HEK293 (cell line): ENCODE data around the gene PPP1R3E.

Source experiments
- CTCF ChIA-PET: fragments of 350-600 bp; formaldehyde crosslinking; extraction: SDS; loops from one replicate; lab custom pipeline; 2021; ENCODE audit warnings: antibody characterized with exemption; lab: Yijun Ruan, JAX
- POLR2A ChIA-PET: fragments of 300-600 bp; formaldehyde crosslinking; extraction: SDS; loops from one replicate; lab custom pipeline; 2020; ENCODE audit warnings: antibody characterized with exemption, inconsistent platforms; lab: Yijun Ruan, JAX
- H3K27ac ChIP-seq: fragments of 200-500 bp; sonication (Bioruptor generic); 2 replicates; pipeline ENCODE4 v1.5.1; 2014; ENCODE audit warnings: low read depth, low read length, control low read depth, inconsistent platforms; ENCODE audit errors: extremely low read depth
- H3K36me3 ChIP-seq, 2 experiments: fragments of 200-500 bp in 1 of 2; sonication (Bioruptor generic) in 1 of 2; 1 replicate in 1 of 2; 2 replicates in 1 of 2; pipeline ENCODE4 v1.5.1; 2014 to 2017; ENCODE audit warnings: inconsistent platforms in 2 of 2, low read length in 2 of 2; ENCODE audit not compliant: control insufficient read depth in 2 of 2, insufficient read depth in 1 of 2
- H3K4me1 ChIP-seq: fragments of 200-500 bp; sonication (Bioruptor generic); 2 replicates; pipeline ENCODE4 v1.5.1; 2014; ENCODE audit warnings: mild to moderate bottlenecking, low read length, inconsistent platforms; ENCODE audit not compliant: control insufficient read depth, insufficient read depth
- H3K4me3 ChIP-seq: 2 replicates; pipeline ENCODE4 v1.5.1; 2011; ENCODE audit warnings: low read depth, mild to moderate bottlenecking, control low read depth, low read length, moderate library complexity
- H3K9me3 ChIP-seq: fragments of 200-500 bp; sonication (Bioruptor generic); 2 replicates; pipeline ENCODE4 v1.5.1; 2014; ENCODE audit warnings: low read depth, low read length, inconsistent platforms; ENCODE audit not compliant: control insufficient read depth, insufficient read depth
- GLIS1 ChIP-seq: fragments of 450-650 bp; formaldehyde crosslinking; IDR thresholded peaks from 2 replicates; pipeline ENCODE4 v1.5.1; 2016; ENCODE audit warnings: missing biosample characterization, missing genetic modification characterization
- PRDM4 ChIP-seq: fragments of 450-650 bp; formaldehyde crosslinking; IDR thresholded peaks from 2 replicates; pipeline ENCODE4 v1.5.1; 2017; ENCODE audit warnings: missing biosample characterization, missing genetic modification characterization
- SP7 ChIP-seq: fragments of 450-650 bp; formaldehyde crosslinking; IDR thresholded peaks from 2 replicates; pipeline ENCODE4 v1.5.1; 2016; ENCODE audit warnings: missing biosample characterization, missing genetic modification characterization
- ZNF140 ChIP-seq: fragments of 450-650 bp; formaldehyde crosslinking; IDR thresholded peaks from 2 replicates; pipeline ENCODE4 v1.5.1; 2016; ENCODE audit warnings: missing biosample characterization, missing genetic modification characterization
- ZNF350 ChIP-seq: fragments of 450-650 bp; formaldehyde crosslinking; IDR thresholded peaks from 2 replicates; pipeline ENCODE4 v1.5.0; 2017; ENCODE audit warnings: missing biosample characterization, mild to moderate bottlenecking, missing genetic modification characterization
- ZNF529 ChIP-seq: fragments of 450-650 bp; formaldehyde crosslinking; IDR thresholded peaks from 2 replicates; pipeline ENCODE4 v1.5.1; 2017; ENCODE audit warnings: missing genetic modification characterization, missing biosample characterization; ENCODE audit not compliant: insufficient replicate concordance
- ZNF585B ChIP-seq: fragments of 450-650 bp; formaldehyde crosslinking; IDR thresholded peaks from 2 replicates; pipeline ENCODE4 v1.5.1; 2016; ENCODE audit warnings: missing biosample characterization, missing genetic modification characterization
- ZNF596 ChIP-seq: fragments of 450-650 bp; IDR thresholded peaks from 2 replicates; pipeline ENCODE4 v1.5.0; 2018; ENCODE audit warnings: missing biosample characterization, mild to moderate bottlenecking, missing genetic modification characterization, moderate library complexity
- ZSCAN30 ChIP-seq: fragments of 450-650 bp; IDR thresholded peaks from 2 replicates; pipeline ENCODE4 v1.5.1; 2018; ENCODE audit warnings: missing biosample characterization, mild to moderate bottlenecking, missing genetic modification characterization, moderate library complexity

PPP1R3E gene

GRCh38 chr14:23249824-23250223 lies 52.8 kb downstream of the PPP1R3E start:
- Histone ChIP-seq H3K4me3 (no peak overlapping the region), H3K9me3 (no peaks in the 10 kb centered on the region), H3K36me3 (no peaks in the 10 kb centered on the region), H3K27ac (no peak overlapping the region), H3K4me1 (no peaks in the 10 kb centered on the region)
- TF ChIP-seq ZNF140 (tag by site-specific recombination) (no peak), ZSCAN30 (no peak)
- CTCF ChIA-PET = interaction anchor here (0.6 to 1.1 kb wide), 2 partner anchors 49 to 179 kb away, joined by 4 to 5 read pairs; no protein-coding TSS in a partner anchor
- POLR2A ChIA-PET = no interaction called here

DNA sequence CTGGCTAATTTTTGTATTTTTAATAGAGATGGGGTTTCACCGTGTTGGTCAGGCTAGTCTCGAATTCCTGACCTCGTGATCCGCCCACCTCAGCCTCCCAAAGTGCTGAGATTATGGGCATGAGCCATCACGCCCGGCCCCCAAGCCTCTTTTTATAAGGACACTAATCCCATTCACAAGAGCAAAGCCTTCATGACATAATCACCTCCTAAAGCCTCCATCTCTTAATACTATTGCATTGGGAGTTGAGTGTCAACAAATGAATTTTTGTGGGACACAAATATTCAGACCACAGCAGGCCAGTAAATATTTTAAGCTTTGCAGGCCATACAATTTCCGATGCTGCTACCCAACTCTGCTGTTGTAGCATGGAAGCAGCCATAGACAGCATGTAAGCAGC lies 54.1 kb downstream of the PPP1R3E start:
- Histone ChIP-seq H3K36me3 (no peaks in the 10 kb centered on the region), H3K27ac (no peak overlapping the region), H3K4me1 (no peaks in the 10 kb centered on the region), H3K9me3 (no peaks in the 10 kb centered on the region), H3K4me3 (no peak overlapping the region)
- CTCF ChIA-PET = interaction anchor here (0.7 to 1.1 kb wide), 3 partner anchors 50 to 72 kb away, joined by 3 to 4 read pairs (median 4); no protein-coding TSS in a partner anchor
- no peak for TF ChIP-seq ZNF529 (tag by site-specific recombination)
- no peak for TF ChIP-seq ZNF585B (tag by site-specific recombination)
- TF ChIP-seq ZNF596 = no peak
- no peak for TF ChIP-seq ZNF350 (tag by site-specific recombination)
- TF ChIP-seq SP7 (tag by site-specific recombination) = no peak
- no peak for TF ChIP-seq PRDM4 (tag by site-specific recombination)
- TF ChIP-seq GLIS1 (tag by site-specific recombination) = peak; percentile 49
- POLR2A ChIA-PET = no interaction called here
